ENCODE results near the gene DROSHA.

- no peak for TF ChIP-seq EZH2 (IDR thresholded peaks at IDR 0.05; ENCODE audit: low read depth)
- TF ChIP-seq CTCF (conservative IDR thresholded peaks at IDR 0.05): no peak
Observed at GRCh38 chr5:31465291-31465690, 66.6 kb downstream of the DROSHA start.
